ENCODE measurements around the gene ANLN.

DNA sequence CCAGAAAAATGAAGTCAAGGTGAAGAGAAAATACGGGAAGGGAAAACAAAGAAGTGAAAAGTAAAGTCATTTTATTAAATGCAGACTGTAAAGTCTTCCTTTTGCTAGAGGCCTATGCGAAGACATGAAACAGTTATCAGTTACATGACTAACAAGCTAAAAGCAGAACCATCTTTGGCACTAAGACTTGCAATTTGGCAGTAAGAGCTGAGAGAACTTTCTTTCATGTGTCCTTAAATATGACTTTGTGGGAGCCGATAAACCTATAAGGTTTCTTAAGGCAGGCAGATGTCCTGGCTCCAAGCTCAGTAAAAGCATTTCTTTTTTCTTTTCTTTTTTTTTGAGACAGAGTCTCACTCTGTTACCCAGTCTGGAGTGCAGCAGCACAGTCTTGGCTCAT is 10.4 kb downstream of the ANLN start:
- TF ChIP-seq CTCF (IDR thresholded peaks at IDR 0.05) (no peak), POLR2A (IDR thresholded peaks at IDR 0.05) (no peak), EP300 (IDR thresholded peaks at IDR 0.05) (no peak)
